T-helper 22 cell (primary cell): ENCODE measurements around the gene JARID2.

Experiments
- DNase-seq: peaks from one replicate; pipeline ENCODE4 v3.0.0-alpha.2; 2020; ENCODE audit warnings: low read depth

Gene JARID2

GRCh38 chr6:15421945-15422733, 176.3 kb downstream of the JARID2 start:
- DNase-seq, result no peak

GRCh38 chr6:15423286-15423993, 177.6 kb downstream of the JARID2 start:
- DNase-seq, result no peak

GRCh38 chr6:15425947-15426346, 180.1 kb downstream of the JARID2 start:
- DNase-seq, result no peak

GRCh38 chr6:15426395-15426794, 180.5 kb downstream of the JARID2 start:
- no peak for DNase-seq

- DNase-seq, result no peak
These were observed 181.0 kb downstream of the JARID2 start for GRCh38 chr6:15426901-15427300.

GRCh38 chr6:15427331-15428070, 181.6 kb downstream of the JARID2 start:
- no peak for DNase-seq

GRCh38 chr6:15429141-15430110, 183.6 kb downstream of the JARID2 start:
- no peak for DNase-seq

GRCh38 chr6:15430186-15430585, 184.3 kb downstream of the JARID2 start:
- DNase-seq, result no peak

GRCh38 chr6:15430931-15431405, 185.1 kb downstream of the JARID2 start:
- no peak for DNase-seq

GRCh38 chr6:15431762-15432483, 186.1 kb downstream of the JARID2 start:
- DNase-seq, result no peak

- DNase-seq, result no peak
These were observed 187.6 kb downstream of the JARID2 start for GRCh38 chr6:15433511-15433861.

- no peak for DNase-seq
These were observed 188.4 kb downstream of the JARID2 start for GRCh38 chr6:15434263-15434662.

GRCh38 chr6:15434823-15435380, 189.0 kb downstream of the JARID2 start:
- no peak for DNase-seq

- no peak for DNase-seq
These were observed 189.6 kb downstream of the JARID2 start for GRCh38 chr6:15435468-15435867.

GRCh38 chr6:15436451-15436850, 190.6 kb downstream of the JARID2 start:
- DNase-seq, result no peak

GRCh38 chr6:15437090-15437635, 191.3 kb downstream of the JARID2 start:
- no peak for DNase-seq

- no peak for DNase-seq
These were observed 193.6 kb downstream of the JARID2 start for GRCh38 chr6:15439410-15440025.

GRCh38 chr6:15440040-15440439, 194.2 kb downstream of the JARID2 start:
- DNase-seq, result no peak

- DNase-seq, result no peak
These were observed 195.5 kb downstream of the JARID2 start for GRCh38 chr6:15441215-15441868.
